Activated CD8-positive, alpha-beta T cell treated with anti-CD3 and anti-CD28 coated beads for 36 hours (primary cell): ENCODE measurements around the gene SSX2. TPM values are rescaled to one million over a fixed set of nuclear protein-coding genes. Genes with fewer than 3 reads are reported as not detected.
"Not testable (repeated sequence)": the region's sequence is repeated elsewhere in the genome, so short reads cannot be mapped to it uniquely, and the experiment has no call there.

Source experiments
- ATAC-seq: fragments of 200-7000 bp; cut with Tn5 transposase; one replicate; pipeline ENCODE4 v1.10.0; 2021; ENCODE audit warnings: mild to moderate bottlenecking, moderate library complexity
- CTCF ChIA-PET: fragments of 350-600 bp; sonication (Branson Sonifier 250); formaldehyde crosslinking; loops from one replicate; lab custom pipeline; 2021; ENCODE audit warnings: antibody characterized with exemption; lab: Charles Lee
- POLR2A ChIA-PET: fragments of 350-600 bp; sonication (Branson Sonifier 250); formaldehyde crosslinking; loops from one replicate; lab custom pipeline; 2021; ENCODE audit warnings: antibody characterized with exemption; lab: Charles Lee
- DNase-seq: peaks from one replicate; pipeline ENCODE4 v3.0.0-alpha.2; 2020
- H3K27ac Mint-ChIP-seq: one replicate; pipeline ENCODE4 v1.8.0; 2021; ENCODE audit warnings: mild to moderate bottlenecking, mixed read lengths
- H3K27me3 Mint-ChIP-seq: one replicate; pipeline ENCODE4 v1.8.0; 2021; ENCODE audit warnings: mixed read lengths
- H3K36me3 Mint-ChIP-seq: one replicate; pipeline ENCODE4 v1.8.0; 2021; ENCODE audit warnings: low read depth, mixed read lengths
- H3K4me1 Mint-ChIP-seq: one replicate; pipeline ENCODE4 v1.8.0; 2021; ENCODE audit warnings: low read depth, mixed read lengths
- H3K4me3 Mint-ChIP-seq: one replicate; pipeline ENCODE4 v1.8.0; 2021; ENCODE audit warnings: mild to moderate bottlenecking, moderate library complexity, mixed read lengths
- H3K9me3 Mint-ChIP-seq: one replicate; pipeline ENCODE4 v1.8.0; 2021; ENCODE audit warnings: mixed read lengths
- intact Hi-C: fragments of 100-400 bp; cut with micrococcal nuclease; formaldehyde crosslinking; loops from one replicate; pipeline ENCODE4 v1.10.0; 2022
- total RNA-seq, 2 experiments: library from RNA; stranded (reverse); gene quantifications; one replicate each; pipeline ENCODE4 v1.2.3, GENCODE V29; 2021

SSX2 gene
- total RNA-seq: not detected

- H3K4me1 Mint-ChIP-seq, CTCF ChIA-PET, H3K27me3 Mint-ChIP-seq, H3K36me3 Mint-ChIP-seq, H3K27ac Mint-ChIP-seq, intact Hi-C loops, DNase-seq, ATAC-seq, POLR2A ChIA-PET, H3K4me3 Mint-ChIP-seq, H3K9me3 Mint-ChIP-seq: not testable (repeated sequence)
Measured at GRCh38 chrX:52707078-52707477, at the start of gene SSX2. SSX2 (minus strand) TSS chrX:52707178; CDS start chrX:52705749, 1,429 bp downstream.

GRCh38 chrX:52750952-52751351 is 44.0 kb upstream of the SSX2 start, which contains the start of gene SSX2B:
SSX2B (plus strand) TSS chrX:52751252; CDS start chrX:52752681, 1,429 bp downstream.
- H3K4me1 Mint-ChIP-seq, H3K27me3 Mint-ChIP-seq, DNase-seq, POLR2A ChIA-PET, H3K9me3 Mint-ChIP-seq, H3K36me3 Mint-ChIP-seq, intact Hi-C loops, H3K4me3 Mint-ChIP-seq, H3K27ac Mint-ChIP-seq, CTCF ChIA-PET, ATAC-seq: not testable (repeated sequence)

GRCh38 chrX:52692034-52692433 is 14.9 kb downstream of the SSX2 start:
- CTCF ChIA-PET, POLR2A ChIA-PET, H3K27me3 Mint-ChIP-seq, H3K9me3 Mint-ChIP-seq, DNase-seq, intact Hi-C loops, H3K27ac Mint-ChIP-seq, H3K4me3 Mint-ChIP-seq, ATAC-seq, H3K4me1 Mint-ChIP-seq, H3K36me3 Mint-ChIP-seq: not testable (repeated sequence)

GRCh38 chrX:52662218-52662617 is 44.8 kb downstream of the SSX2 start:
- intact Hi-C loops, CTCF ChIA-PET, ATAC-seq, H3K9me3 Mint-ChIP-seq, POLR2A ChIA-PET, H3K27me3 Mint-ChIP-seq, H3K4me1 Mint-ChIP-seq, H3K36me3 Mint-ChIP-seq, H3K4me3 Mint-ChIP-seq, H3K27ac Mint-ChIP-seq, DNase-seq: not testable (repeated sequence)

- H3K27ac Mint-ChIP-seq, DNase-seq, CTCF ChIA-PET, intact Hi-C loops, ATAC-seq, H3K36me3 Mint-ChIP-seq, POLR2A ChIA-PET, H3K4me1 Mint-ChIP-seq, H3K9me3 Mint-ChIP-seq, H3K4me3 Mint-ChIP-seq, H3K27me3 Mint-ChIP-seq: not testable (repeated sequence)
Measured at GRCh38 chrX:52655475-52655874, 51.5 kb downstream of the SSX2 start.

GRCh38 chrX:52654800-52655199 is 52.2 kb downstream of the SSX2 start, which contains the start of gene SSX7:
SSX7 (minus strand) TSS chrX:52654900; CDS start chrX:52653472, 1,428 bp downstream.
- DNase-seq, H3K9me3 Mint-ChIP-seq, CTCF ChIA-PET, intact Hi-C loops, H3K4me3 Mint-ChIP-seq, H3K27me3 Mint-ChIP-seq, ATAC-seq, H3K36me3 Mint-ChIP-seq, H3K4me1 Mint-ChIP-seq, H3K27ac Mint-ChIP-seq, POLR2A ChIA-PET: not testable (repeated sequence)

GRCh38 chrX:52650676-52651075 is 56.3 kb downstream of the SSX2 start:
- H3K27me3 Mint-ChIP-seq, CTCF ChIA-PET, H3K9me3 Mint-ChIP-seq, ATAC-seq, intact Hi-C loops, POLR2A ChIA-PET, H3K4me3 Mint-ChIP-seq, H3K36me3 Mint-ChIP-seq, H3K27ac Mint-ChIP-seq, DNase-seq, H3K4me1 Mint-ChIP-seq: not testable (repeated sequence)

- H3K4me3 Mint-ChIP-seq, POLR2A ChIA-PET: not testable (repeated sequence)
Measured at GRCh38 chrX:52648956-52649355, 58.0 kb downstream of the SSX2 start.

More at GRCh38 chrX:52648956-52649355, 58.0 kb downstream of the SSX2 start:
- H3K9me3 Mint-ChIP-seq, H3K36me3 Mint-ChIP-seq, ATAC-seq, H3K4me1 Mint-ChIP-seq, intact Hi-C loops, DNase-seq, CTCF ChIA-PET, H3K27me3 Mint-ChIP-seq, H3K27ac Mint-ChIP-seq: not testable (repeated sequence)

Other genes starting within 250 kb of the SSX2 start
- gene XAGE1A, start 211.4 kb downstream of the SSX2 start, total RNA-seq: not detected
- gene XAGE1B, start 190.1 kb downstream of the SSX2 start, total RNA-seq: not detected
- not detected for gene SSX7, start 52.3 kb downstream of the SSX2 start, total RNA-seq
- not detected for gene SSX2B, start 44.1 kb upstream of the SSX2 start, total RNA-seq
- not detected for gene SPANXN5, start 90.2 kb upstream of the SSX2 start, total RNA-seq
- not detected for gene XAGE5, start 104.1 kb upstream of the SSX2 start, total RNA-seq
- gene XAGE3, start 160.9 kb upstream of the SSX2 start, total RNA-seq: not detected
- 10 to 100 TPM; 14.5 to 16.2 TPM for gene FAM156B, start 190.2 kb upstream of the SSX2 start, total RNA-seq